Brain microvascular endothelial cell (primary cell): Measurements from ENCODE around the gene USP2.

ENCODE experiments used
- DNase-seq: peaks from one replicate; pipeline ENCODE4 v3.0.0-alpha.2; 2020
- H3K27ac ChIP-seq: fragments of 250-450 bp; sonication (Bioruptor Pico); 2 replicates; pipeline ENCODE4 v1.5.1; 2020; ENCODE audit warnings: mild to moderate bottlenecking, moderate library complexity
- H3K27me3 ChIP-seq: fragments of 250-450 bp; sonication (Bioruptor Pico); replicated peaks from 2 replicates; pipeline ENCODE4 v1.5.1; 2020; ENCODE audit warnings: mild to moderate bottlenecking
- H3K36me3 ChIP-seq: fragments of 250-450 bp; sonication (Bioruptor Pico); replicated peaks from 2 replicates; pipeline ENCODE4 v1.5.1; 2020; ENCODE audit warnings: mild to moderate bottlenecking
- H3K4me3 ChIP-seq: 2 replicates; pipeline ENCODE4 v1.5.1; 2011; ENCODE audit warnings: low read depth, mild to moderate bottlenecking, control low read depth, low read length, moderate library complexity
- in situ Hi-C: cut with HindIII; loops from 2 replicates; pipeline ENCODE4 v1.10.0; 2017; ENCODE audit warnings: low sequenced_read_pairs, low pct_ligation_motif_present
- TF ChIP-seq, protein P1 (sequence below): IDR thresholded peaks from 2 replicates; pipeline ENCODE4 v1.5.1; 2011; ENCODE audit warnings: low read depth, mild to moderate bottlenecking, moderate library complexity, low read length, control low read depth, inconsistent platforms; ENCODE audit errors: missing control alignments

The USP2 gene

DNA sequence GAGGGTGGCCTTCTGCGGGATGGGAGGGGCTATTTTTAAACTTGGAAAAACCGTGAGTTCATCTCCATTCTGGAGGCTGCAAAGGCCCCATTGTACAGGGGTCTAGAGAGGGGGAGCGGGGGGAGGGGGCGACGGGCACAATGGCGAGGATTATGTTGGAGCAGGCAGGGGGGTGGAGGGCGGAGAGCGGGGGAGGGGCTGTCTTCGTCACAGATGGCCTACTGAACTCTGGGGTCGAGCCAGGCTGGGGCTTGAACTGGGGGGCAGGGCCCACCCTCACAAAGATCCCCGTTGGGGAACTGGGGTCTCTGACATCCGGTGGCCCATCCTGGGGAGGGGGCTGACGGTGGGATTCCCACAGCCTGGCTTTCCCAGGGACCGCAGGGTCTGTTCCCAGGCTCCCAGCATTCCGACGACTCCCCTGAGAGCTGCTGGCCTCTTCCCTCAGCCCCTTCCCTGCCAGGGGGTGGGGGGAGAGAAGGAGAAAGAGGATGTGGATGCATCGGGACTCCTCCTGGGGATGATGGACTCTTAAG is 61.2 kb downstream of the USP2 start:
- peak overlapping the region; percentile 30 for H3K27ac ChIP-seq
- H3K27me3 ChIP-seq: no peaks in the 10 kb centered on the region
- H3K4me3 ChIP-seq: peak overlapping the region; percentile 52
- TF ChIP-seq, protein P1, sequence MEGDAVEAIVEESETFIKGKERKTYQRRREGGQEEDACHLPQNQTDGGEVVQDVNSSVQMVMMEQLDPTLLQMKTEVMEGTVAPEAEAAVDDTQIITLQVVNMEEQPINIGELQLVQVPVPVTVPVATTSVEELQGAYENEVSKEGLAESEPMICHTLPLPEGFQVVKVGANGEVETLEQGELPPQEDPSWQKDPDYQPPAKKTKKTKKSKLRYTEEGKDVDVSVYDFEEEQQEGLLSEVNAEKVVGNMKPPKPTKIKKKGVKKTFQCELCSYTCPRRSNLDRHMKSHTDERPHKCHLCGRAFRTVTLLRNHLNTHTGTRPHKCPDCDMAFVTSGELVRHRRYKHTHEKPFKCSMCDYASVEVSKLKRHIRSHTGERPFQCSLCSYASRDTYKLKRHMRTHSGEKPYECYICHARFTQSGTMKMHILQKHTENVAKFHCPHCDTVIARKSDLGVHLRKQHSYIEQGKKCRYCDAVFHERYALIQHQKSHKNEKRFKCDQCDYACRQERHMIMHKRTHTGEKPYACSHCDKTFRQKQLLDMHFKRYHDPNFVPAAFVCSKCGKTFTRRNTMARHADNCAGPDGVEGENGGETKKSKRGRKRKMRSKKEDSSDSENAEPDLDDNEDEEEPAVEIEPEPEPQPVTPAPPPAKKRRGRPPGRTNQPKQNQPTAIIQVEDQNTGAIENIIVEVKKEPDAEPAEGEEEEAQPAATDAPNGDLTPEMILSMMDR: no peak
- DNase-seq: no peak
- no peaks in the 10 kb centered on the region for H3K36me3 ChIP-seq
- in situ Hi-C loops: no loop called here

DNA sequence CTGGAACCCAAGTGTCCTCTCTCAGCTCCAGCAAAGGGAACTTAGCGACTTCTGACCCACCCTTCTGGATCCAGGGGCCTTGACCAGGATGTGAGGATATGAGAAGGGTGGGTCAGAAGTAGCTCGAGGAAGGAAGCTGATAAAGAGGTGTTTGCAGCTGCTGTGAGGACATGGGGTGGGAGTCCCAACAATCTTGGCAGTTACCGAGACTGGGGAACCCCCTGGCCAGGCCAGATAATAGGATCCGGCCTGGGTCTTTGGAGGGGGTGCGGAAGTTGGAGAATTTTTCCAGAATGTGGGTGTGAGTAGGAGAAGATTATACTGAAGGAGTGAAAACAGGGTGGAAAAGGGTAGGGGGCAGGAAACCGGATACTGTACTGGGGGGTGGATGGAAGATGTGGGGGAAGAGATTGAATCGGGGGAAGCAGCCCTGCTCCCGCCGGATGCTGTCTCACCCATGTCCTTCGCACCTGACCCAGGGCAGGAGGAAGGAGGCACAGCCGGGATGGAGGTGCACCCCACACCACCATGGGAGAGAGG is 61.7 kb downstream of the USP2 start:
- in situ Hi-C loops: no loop called here
- DNase-seq: no peak
- Histone ChIP-seq H3K27ac (no peak overlapping the region), H3K36me3 (no peaks in the 10 kb centered on the region), H3K27me3 (no peaks in the 10 kb centered on the region), H3K4me3 (no peak overlapping the region)
- TF ChIP-seq, protein P1: no peak

DNA sequence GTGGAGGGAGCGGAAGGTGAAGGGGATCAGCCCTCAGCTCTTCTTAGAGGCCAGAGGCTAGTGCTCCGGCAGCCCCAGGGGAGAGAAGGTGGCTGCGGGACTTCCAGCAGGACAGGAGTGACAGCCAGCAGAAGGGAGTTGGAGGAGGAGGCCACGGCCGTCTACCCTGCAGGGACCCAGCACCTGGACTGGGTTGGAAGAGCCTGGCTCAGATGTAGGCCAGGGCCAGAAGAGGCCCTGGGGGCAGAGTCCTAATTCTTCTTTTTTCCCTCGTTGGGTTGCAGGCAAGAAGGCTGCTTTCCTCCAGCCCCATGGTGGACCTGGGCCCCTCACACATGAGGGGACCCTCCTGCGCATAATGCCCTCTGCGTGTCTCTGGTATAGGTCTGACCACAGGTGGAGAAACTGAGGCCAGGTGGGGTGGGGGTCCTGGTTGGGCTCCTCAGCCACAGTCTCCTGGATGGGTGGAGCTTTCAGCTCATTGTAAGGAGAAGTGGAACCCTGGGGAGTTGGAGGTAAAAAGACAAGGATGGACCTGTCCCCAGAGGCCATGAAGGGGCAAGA is 62.3 kb downstream of the USP2 start:
- Histone ChIP-seq H3K27me3 (no peaks in the 10 kb centered on the region), H3K4me3 (no peak overlapping the region), H3K36me3 (no peaks in the 10 kb centered on the region), H3K27ac (no peak overlapping the region)
- no peak for DNase-seq
- TF ChIP-seq, protein P1: no peak
- in situ Hi-C loops: no loop called here

GRCh38 chr11:119318240-119319135 is 63.0 kb downstream of the USP2 start:
- H3K36me3 ChIP-seq: no peaks in the 10 kb centered on the region
- H3K4me3 ChIP-seq: no peak overlapping the region
- peak; percentile 60 for DNase-seq
- no peaks in the 10 kb centered on the region for H3K27me3 ChIP-seq
- in situ Hi-C loops: no loop called here
- TF ChIP-seq, protein P1: no peak
- H3K27ac ChIP-seq: no peak overlapping the region

DNA sequence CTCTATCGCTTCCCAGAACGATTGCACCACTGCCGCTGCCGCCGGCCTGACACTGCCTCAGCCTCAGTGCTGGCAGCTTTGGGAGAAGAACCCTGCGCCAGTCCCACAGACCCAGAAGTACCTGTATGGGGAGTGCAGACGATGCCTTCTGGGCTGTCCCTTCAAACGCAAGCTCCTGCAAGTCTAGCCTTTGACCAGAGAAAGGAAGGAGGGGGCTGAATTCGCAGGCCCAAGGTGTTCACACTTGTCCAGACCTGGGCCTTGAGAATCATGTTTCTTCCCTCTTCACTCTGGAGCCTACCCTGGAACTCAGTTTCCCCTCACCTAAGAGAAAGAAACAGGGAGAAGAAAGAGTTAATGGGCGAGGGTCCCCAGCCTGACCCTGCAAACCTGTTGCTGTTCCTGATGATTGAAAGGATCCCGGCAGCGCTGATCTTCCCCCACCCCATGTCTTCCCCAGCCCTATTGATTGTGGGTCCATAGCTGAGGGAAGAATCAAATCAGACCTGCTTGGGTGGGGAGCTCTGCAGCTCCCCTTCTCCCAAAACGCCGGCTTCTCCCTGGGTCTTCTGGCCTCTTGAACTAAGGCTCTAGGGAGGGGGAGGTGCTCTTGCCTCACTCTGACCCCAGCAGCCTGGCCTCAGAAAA is 63.8 kb downstream of the USP2 start:
- in situ Hi-C loops: no loop called here
- TF ChIP-seq, protein P1: no peak
- DNase-seq: no peak
- Histone ChIP-seq H3K27me3 (no peaks in the 10 kb centered on the region), H3K27ac (no peak overlapping the region), H3K4me3 (no peak overlapping the region), H3K36me3 (no peaks in the 10 kb centered on the region)
